HL-60 (cell line): ENCODE measurements around the gene MCTS1.

Source experiments
- GABPA ChIP-seq: IDR thresholded peaks from 2 replicates; pipeline ENCODE4 v1.6.1; 2012; ENCODE audit warnings: low read depth
- TF ChIP-seq, protein P1 (sequence below): IDR thresholded peaks from one replicate; pipeline ENCODE4 v1.5.1; 2011; ENCODE audit warnings: low read length, control low read depth, inconsistent platforms; ENCODE audit not compliant: insufficient read depth

DNA sequence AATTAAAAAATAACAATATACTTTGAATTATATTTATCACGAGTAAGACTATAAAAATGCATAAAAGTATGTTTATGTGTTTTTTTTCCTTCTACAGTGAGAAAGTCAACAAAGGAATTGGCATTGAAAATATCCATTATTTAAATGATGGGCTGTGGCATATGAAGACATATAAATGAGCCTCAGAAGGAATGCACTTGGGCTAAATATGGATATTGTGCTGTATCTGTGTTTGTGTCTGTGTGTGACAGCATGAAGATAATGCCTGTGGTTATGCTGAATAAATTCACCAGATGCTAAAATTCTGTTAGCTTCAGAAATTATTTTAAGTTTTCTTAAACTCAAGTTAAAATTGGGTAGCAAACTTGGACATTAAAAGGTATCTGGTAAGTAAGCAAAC lies 8.2 kb downstream of the MCTS1 start:
- TF ChIP-seq GABPA = no peak
- TF ChIP-seq, protein P1, sequence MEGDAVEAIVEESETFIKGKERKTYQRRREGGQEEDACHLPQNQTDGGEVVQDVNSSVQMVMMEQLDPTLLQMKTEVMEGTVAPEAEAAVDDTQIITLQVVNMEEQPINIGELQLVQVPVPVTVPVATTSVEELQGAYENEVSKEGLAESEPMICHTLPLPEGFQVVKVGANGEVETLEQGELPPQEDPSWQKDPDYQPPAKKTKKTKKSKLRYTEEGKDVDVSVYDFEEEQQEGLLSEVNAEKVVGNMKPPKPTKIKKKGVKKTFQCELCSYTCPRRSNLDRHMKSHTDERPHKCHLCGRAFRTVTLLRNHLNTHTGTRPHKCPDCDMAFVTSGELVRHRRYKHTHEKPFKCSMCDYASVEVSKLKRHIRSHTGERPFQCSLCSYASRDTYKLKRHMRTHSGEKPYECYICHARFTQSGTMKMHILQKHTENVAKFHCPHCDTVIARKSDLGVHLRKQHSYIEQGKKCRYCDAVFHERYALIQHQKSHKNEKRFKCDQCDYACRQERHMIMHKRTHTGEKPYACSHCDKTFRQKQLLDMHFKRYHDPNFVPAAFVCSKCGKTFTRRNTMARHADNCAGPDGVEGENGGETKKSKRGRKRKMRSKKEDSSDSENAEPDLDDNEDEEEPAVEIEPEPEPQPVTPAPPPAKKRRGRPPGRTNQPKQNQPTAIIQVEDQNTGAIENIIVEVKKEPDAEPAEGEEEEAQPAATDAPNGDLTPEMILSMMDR = no peak
